ENCODE measurements around the gene ESF1.

ESF1 gene

GRCh38 chr20:13692802-13693736 lies 91.7 kb downstream of the ESF1 start:
- TF ChIP-seq ZNF274 (IDR thresholded peaks at IDR 0.05; ENCODE audit: low read depth, low read length): no peak
- H3K4me3 ChIP-seq (ENCODE audit: low read length): no peak overlapping the region

DNA sequence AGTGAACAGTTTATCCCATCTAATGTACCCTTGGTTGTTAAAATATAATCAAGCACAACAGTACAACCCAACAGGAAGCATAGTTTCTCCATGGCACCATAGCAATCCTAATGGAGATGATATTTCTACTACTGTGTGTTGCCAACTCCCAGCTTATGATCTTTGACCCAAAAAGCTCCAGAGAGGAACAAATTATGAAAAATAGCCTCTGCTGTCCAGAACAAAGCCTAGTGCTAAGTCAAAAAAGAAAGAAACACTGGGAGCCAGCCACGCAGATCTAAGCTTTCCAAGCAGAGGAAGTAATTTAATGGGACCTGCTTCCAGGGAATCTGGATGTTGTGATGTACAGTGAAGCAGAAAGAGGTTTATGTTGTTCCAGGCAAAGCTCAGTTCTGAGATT lies 93.8 kb downstream of the ESF1 start:
- TF ChIP-seq ZNF274 (IDR thresholded peaks at IDR 0.05; ENCODE audit: low read depth, low read length): no peak
- no peak overlapping the region for H3K4me3 ChIP-seq (ENCODE audit: low read length)

- H3K4me3 ChIP-seq (ENCODE audit: low read length): no peak overlapping the region
- TF ChIP-seq ZNF274 (IDR thresholded peaks at IDR 0.05; ENCODE audit: low read depth, low read length): no peak
Measured at GRCh38 chr20:13687815-13688214, 96.9 kb downstream of the ESF1 start.

- no peak for TF ChIP-seq ZNF274 (IDR thresholded peaks at IDR 0.05; ENCODE audit: low read depth, low read length)
- H3K4me3 ChIP-seq (ENCODE audit: low read length): no peak overlapping the region
Measured at GRCh38 chr20:13685623-13686022, 99.1 kb downstream of the ESF1 start.

GRCh38 chr20:13684566-13685222 lies 100.0 kb downstream of the ESF1 start:
- no peak for TF ChIP-seq ZNF274 (IDR thresholded peaks at IDR 0.05; ENCODE audit: low read depth, low read length)
- no peak overlapping the region for H3K4me3 ChIP-seq (ENCODE audit: low read length)

GRCh38 chr20:13683833-13684232 lies 100.9 kb downstream of the ESF1 start:
- no peak overlapping the region for H3K4me3 ChIP-seq (ENCODE audit: low read length)
- TF ChIP-seq ZNF274 (IDR thresholded peaks at IDR 0.05; ENCODE audit: low read depth, low read length): no peak

GRCh38 chr20:13681248-13682125 lies 103.2 kb downstream of the ESF1 start:
- TF ChIP-seq ZNF274 (IDR thresholded peaks at IDR 0.05; ENCODE audit: low read depth, low read length): no peak
- no peak overlapping the region for H3K4me3 ChIP-seq (ENCODE audit: low read length)

- no peak overlapping the region for H3K4me3 ChIP-seq (ENCODE audit: low read length)
- TF ChIP-seq ZNF274 (IDR thresholded peaks at IDR 0.05; ENCODE audit: low read depth, low read length): no peak
Measured at GRCh38 chr20:13678944-13679343, 105.8 kb downstream of the ESF1 start.

DNA sequence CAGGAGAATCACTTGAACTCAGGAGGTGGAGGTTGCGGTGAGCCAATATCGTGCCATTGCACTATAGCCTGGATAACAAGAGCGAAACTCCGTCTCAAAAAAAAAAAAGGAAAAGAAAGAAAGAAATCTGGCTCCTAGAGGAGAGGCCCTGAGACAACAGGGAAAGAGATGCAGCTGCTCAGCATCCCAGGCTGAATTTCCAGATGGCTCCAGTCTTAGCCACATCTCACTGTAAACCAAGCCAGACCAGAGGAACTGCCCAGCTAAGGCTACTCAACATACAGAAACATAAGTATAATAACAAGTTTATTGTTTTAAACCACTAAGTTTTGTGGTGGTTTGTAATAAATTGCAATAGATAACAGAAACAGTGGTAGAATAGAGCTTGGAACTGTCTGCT lies 107.5 kb downstream of the ESF1 start:
- no peak for TF ChIP-seq ZNF274 (IDR thresholded peaks at IDR 0.05; ENCODE audit: low read depth, low read length)
- H3K4me3 ChIP-seq (ENCODE audit: low read length): no peak overlapping the region

DNA sequence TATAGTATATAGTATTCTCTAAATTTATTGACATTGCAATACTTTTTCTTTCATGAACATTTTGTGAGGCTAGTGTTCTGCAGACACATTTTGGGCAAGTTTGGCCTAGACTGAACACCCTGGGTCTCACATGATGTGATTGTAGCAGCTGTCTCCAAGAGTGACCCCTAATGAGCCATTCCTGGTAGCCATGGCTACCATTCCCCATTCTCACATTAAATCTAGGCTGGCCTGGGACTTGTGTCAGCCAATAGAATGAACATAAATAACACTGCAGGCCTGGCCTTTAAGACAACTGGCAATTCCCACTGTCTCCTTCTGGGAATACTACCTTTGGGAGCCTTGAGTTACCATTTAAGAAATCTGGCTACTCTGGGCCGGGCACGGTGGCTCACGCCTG lies 108.0 kb downstream of the ESF1 start:
- no peak overlapping the region for H3K4me3 ChIP-seq (ENCODE audit: low read length)
- no peak for TF ChIP-seq ZNF274 (IDR thresholded peaks at IDR 0.05; ENCODE audit: low read depth, low read length)

GRCh38 chr20:13672690-13673089 lies 112.0 kb downstream of the ESF1 start:
- H3K4me3 ChIP-seq (ENCODE audit: low read length): no peak overlapping the region
- TF ChIP-seq ZNF274 (IDR thresholded peaks at IDR 0.05; ENCODE audit: low read depth, low read length): no peak

DNA sequence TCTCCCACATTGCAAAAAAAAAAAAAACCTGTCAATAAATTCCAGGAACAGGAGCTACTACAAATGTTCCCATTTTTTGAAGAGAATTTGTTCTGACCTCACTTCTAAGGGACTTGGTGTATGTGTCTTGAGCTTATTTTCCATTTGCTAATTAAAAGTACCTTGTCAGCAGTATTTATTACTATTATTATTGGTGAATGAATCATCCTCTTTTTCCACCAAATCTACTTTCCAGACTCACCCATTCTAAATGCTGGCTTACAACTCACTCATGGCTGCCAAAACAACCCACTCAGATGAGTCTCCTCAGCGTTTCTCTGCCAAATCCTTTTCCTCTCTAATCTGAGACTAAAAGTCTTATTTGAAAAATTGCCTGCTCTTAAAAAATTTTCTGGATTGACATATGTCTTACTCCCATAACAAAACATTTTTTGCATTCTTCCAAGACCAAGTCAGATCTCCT lies 112.8 kb downstream of the ESF1 start:
- no peak overlapping the region for H3K4me3 ChIP-seq (ENCODE audit: low read length)
- TF ChIP-seq ZNF274 (IDR thresholded peaks at IDR 0.05; ENCODE audit: low read depth, low read length): no peak

GRCh38 chr20:13671512-13671911 lies 113.2 kb downstream of the ESF1 start:
- no peak for TF ChIP-seq ZNF274 (IDR thresholded peaks at IDR 0.05; ENCODE audit: low read depth, low read length)
- no peak overlapping the region for H3K4me3 ChIP-seq (ENCODE audit: low read length)

DNA sequence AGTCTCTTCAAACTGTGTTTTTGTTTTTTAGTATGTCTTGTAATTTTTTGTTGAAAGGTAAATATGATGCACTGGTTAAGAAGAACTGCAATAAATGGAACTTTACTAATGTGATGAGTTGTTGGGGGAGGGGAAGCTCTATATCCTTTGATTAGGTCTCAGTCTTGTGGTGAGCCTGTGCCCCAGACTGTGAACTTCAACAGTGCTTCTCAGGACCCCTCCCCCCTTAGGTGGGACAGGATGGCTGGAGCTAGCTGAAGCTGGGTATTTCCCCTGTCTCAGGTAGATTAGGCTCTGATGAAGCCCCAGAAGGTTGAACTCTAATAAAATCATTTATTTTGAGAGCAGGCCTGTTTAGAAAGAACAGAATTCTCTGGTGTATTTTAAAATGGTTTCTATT lies 114.6 kb downstream of the ESF1 start:
- H3K4me3 ChIP-seq (ENCODE audit: low read length): no peak overlapping the region
- no peak for TF ChIP-seq ZNF274 (IDR thresholded peaks at IDR 0.05; ENCODE audit: low read depth, low read length)
